RWPE1 (cell line): ENCODE data around the gene CACFD1.

Source experiments
- CTCF ChIA-PET: fragments of 350-600 bp; sonication (Branson Sonifier 250); formaldehyde crosslinking; extraction: SDS; loops from one replicate; lab custom pipeline; 2021; lab: Yijun Ruan, JAX
- POLR2A ChIA-PET: fragments of 400-600 bp; formaldehyde crosslinking; extraction: SDS; loops from one replicate; lab custom pipeline; 2020; ENCODE audit warnings: antibody characterized with exemption; ENCODE audit not compliant: low non-redundant PET; lab: Yijun Ruan, JAX
- DNase-seq: peaks from one replicate; pipeline ENCODE4 v3.0.0; 2012; ENCODE audit warnings: low spot score
- H3K27ac ChIP-seq: fragments of 450-650 bp; 2 replicates; pipeline ENCODE4 v1.5.1; 2017
- TF ChIP-seq, protein P1 (sequence below): fragments of 450-650 bp; conservative IDR thresholded peaks from 2 replicates; pipeline ENCODE4 v1.5.1; 2017; ENCODE audit warnings: low read depth, mild to moderate bottlenecking

CACFD1 gene

GRCh38 chr9:133475292-133476012, 15.7 kb downstream of the CACFD1 start:
- H3K27ac ChIP-seq, result peak overlapping the region; percentile 74
- TF ChIP-seq, protein P1, sequence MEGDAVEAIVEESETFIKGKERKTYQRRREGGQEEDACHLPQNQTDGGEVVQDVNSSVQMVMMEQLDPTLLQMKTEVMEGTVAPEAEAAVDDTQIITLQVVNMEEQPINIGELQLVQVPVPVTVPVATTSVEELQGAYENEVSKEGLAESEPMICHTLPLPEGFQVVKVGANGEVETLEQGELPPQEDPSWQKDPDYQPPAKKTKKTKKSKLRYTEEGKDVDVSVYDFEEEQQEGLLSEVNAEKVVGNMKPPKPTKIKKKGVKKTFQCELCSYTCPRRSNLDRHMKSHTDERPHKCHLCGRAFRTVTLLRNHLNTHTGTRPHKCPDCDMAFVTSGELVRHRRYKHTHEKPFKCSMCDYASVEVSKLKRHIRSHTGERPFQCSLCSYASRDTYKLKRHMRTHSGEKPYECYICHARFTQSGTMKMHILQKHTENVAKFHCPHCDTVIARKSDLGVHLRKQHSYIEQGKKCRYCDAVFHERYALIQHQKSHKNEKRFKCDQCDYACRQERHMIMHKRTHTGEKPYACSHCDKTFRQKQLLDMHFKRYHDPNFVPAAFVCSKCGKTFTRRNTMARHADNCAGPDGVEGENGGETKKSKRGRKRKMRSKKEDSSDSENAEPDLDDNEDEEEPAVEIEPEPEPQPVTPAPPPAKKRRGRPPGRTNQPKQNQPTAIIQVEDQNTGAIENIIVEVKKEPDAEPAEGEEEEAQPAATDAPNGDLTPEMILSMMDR, result no peak
- CTCF ChIA-PET, result interaction anchor here (0.6 kb wide), 1 partner anchor 155 kb away, joined by 3 read pairs; no protein-coding TSS in a partner anchor
- no peak for DNase-seq
- POLR2A ChIA-PET, result no interaction called here

DNA sequence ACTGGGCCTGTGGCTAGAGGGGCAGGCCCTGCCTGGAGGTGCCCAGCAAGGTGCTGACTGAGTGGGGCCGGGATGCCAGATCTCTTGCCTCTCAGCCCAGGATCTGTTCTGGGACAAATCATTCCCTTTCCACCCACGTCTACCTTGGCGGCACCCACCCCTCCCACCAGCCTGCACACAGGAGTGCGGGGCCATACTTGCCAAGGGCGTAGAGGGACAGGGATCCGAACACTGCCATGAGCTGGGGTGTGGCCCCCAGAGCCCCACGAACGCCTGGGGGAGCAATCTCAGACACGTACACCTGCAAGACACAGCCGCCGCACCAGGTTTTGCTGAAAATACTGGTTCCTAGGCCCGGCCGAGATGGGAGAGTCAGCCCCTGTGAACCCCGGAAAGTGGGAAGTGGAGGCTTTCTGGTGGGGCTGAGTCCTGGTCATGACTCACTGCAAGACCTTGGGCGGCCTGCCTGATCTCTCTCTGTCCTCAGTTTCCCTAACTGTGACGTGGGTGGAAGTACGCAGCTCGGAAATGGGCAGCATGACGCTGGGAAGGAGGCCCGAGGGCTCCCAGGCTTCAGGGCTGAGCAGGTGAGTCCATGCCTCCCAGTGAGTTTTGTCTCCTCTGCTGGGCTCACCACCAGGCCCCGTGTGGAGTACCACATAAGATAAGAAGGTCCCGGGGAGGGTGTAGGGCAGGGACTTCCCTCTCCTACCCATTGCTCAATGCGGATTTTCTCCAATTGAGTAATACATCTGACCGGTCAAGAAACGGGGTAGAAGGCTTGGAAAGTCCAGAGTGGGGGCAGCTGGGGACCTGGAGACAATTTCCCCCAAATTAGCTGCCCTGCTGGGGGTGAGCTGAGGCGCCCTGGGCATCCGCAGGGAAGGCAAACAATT, 16.5 kb downstream of the CACFD1 start:
- no peak for DNase-seq
- POLR2A ChIA-PET, result no interaction called here
- H3K27ac ChIP-seq, result peak overlapping the region; percentile 74
- CTCF ChIA-PET, result interaction anchor here (0.6 kb wide), 1 partner anchor 267 kb away, joined by 4 read pairs; no protein-coding TSS in a partner anchor
- TF ChIP-seq, protein P1, result no peak

DNA sequence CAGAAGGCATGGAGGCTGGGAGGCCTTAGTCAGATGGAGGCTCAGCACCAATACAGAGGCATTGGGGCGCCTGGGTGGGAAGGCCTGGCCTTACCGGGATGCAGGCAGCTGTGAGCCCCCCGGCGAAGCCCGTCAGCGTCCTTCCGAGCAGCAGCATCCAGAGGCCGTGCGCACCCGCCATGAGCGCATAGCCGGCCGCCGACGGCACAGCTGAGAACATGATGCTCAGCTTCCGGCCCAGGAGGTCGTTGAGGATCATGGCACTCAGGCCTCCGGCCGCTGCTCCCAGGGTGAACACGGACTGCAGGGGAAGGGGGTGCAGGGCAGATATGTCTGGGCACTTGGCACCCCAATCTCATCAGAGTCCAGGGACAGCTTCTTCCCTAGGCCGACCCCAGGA, 17.2 kb downstream of the CACFD1 start:
- no peak for DNase-seq
- ChIA-PET CTCF (no interaction called here), POLR2A (no interaction called here)
- H3K27ac ChIP-seq, result peak overlapping the region; percentile 74
- TF ChIP-seq, protein P1, result no peak

DNA sequence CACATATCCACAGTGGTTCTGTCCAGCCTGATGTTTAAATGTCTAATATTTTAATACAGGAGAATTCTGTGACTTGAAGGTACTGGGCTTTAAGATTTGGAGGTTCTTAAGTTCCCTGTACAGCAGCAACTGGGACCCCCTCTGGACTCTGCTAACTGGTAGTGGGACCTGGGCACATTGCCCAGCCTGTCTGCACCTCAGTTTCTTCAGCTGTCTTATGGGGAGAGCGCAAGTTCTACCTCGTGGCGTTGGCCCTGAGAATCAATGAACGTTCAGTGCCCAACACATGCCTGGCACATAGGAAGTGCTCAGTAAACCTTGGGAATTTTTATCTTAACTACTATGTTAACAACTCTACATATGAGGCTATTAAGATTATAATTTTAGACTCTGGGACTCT, 17.7 kb downstream of the CACFD1 start:
- POLR2A ChIA-PET, result interaction anchor here (1.7 kb wide), 1 partner anchor 9 kb away, joined by 5 read pairs; no protein-coding TSS in a partner anchor
- H3K27ac ChIP-seq, result peak overlapping the region; percentile 74
- TF ChIP-seq, protein P1, result no peak
- CTCF ChIA-PET, result interaction anchor here (0.6 kb wide), 1 partner anchor 330 kb away, joined by 3 read pairs; no protein-coding TSS in a partner anchor
- DNase-seq, result no peak

GRCh38 chr9:133477992-133478850, 18.4 kb downstream of the CACFD1 start:
- ChIA-PET CTCF (interaction anchor here (0.6 to 1.6 kb wide), 3 partner anchors 29 to 331 kb away, joined by 3 to 7 read pairs (median 3); no protein-coding TSS in a partner anchor), POLR2A (interaction anchor here (1.0 to 1.7 kb wide), 2 partner anchors 9 to 19 kb away, joined by 3 to 5 read pairs; partner anchors contain the start of gene CACFD1)
- peak; percentile 60 for DNase-seq
- TF ChIP-seq, protein P1, result no peak
- H3K27ac ChIP-seq, result peak overlapping the region; percentile 74
